NOMO-1 treated with dmso at 0.1 percent for 144 hours (cell line): ENCODE measurements around the gene KCNH1.
"Not testable (repeated sequence)": the region's sequence is repeated elsewhere in the genome, so short reads cannot be mapped to it uniquely, and the experiment has no call there.

Experiments
- DNase-seq: peaks from one replicate; lab custom pipeline; 2025; ENCODE audit not compliant: unreplicated experiment; lab: John Stamatoyannopoulos, UW

KCNH1 gene

GRCh38 chr1:211101481-211101880 is 32.5 kb downstream of the KCNH1 start:
- DNase-seq: no peak

- no peak for DNase-seq
These were observed 34.6 kb downstream of the KCNH1 start for GRCh38 chr1:211099393-211099792.

DNA sequence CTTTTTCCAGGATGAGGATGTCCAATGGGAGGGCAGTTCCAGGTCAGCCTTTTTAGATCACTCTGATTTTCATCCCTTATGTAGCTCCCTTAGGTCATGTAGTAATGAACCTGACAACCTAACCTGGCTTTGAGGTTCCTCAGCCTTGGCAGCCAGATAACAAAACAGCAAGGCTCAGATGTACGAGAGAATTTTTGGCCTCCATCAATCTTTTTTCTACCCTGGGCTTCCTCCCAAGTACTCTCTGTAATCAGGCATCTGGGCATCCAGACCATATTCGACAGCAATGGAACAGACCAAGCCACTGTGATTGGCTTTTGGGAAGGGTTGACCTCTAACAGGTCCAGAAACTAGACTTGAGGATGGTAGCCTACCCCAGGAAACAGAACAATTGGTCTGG is 38.6 kb downstream of the KCNH1 start:
- DNase-seq: no peak

DNA sequence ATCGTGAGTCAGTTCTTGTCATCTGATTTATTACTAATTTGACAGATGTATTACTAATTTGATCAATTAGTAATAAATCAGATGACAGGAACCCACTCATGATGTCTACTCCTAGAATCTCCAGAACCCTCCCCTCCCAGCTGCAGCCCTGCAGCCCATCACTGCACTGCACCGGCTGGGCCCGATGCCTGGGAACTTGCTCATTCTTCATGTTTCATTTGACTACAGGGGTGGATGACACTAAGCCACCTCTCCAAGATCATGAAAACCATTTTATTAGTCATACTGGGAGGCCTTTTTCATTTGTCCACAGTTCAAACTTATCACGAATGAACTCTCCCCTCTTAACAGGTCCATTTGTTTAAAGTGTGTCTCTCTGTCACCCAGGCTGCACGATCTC is 41.0 kb downstream of the KCNH1 start:
- DNase-seq: no peak

- no peak for DNase-seq
These were observed 42.1 kb downstream of the KCNH1 start for GRCh38 chr1:211091867-211092266.

DNA sequence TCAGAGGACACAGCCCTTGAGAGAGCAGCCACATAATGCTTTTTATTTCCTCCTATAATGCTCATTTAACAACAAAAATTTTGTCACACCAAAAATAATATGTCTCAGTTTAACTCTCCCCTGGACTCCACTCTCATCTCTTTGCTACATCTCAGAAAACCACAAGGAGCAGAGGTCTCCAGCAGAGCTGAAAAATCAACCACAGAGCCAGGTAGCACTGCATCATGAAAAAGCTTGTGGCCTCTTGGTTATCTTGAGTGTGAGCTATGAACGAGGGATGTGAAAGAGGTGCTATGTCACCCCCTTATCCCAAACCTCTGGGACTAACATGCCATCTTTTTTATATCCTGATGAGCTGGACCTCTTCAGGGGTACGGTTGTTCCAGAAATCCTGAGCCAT is 44.4 kb downstream of the KCNH1 start:
- DNase-seq: no peak

- DNase-seq: no peak
These were observed 45.8 kb downstream of the KCNH1 start for GRCh38 chr1:211088156-211088555.

DNA sequence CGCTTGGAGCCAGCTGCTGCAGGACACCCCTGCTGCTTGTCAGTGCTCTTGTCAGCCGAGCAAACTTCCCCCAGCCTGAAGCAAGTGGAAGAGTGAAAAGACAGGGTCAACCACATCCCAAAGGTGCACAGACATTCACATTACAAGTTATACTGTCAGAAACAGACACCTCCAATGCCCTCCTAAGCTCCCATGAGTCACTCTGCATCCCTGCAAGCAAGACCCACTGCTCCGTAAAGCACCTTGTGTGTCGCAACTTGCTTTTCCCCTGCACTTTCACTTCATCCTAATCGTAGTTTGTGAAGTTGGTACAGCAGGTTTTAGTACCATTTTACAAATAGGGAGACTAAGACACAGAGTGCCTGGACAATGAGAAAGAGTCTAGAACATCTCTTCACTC is 51.1 kb downstream of the KCNH1 start:
- DNase-seq: no peak

- not testable (repeated sequence) for DNase-seq
These were observed 52.5 kb downstream of the KCNH1 start for GRCh38 chr1:211081447-211081846.

- DNase-seq: no peak
These were observed 65.0 kb downstream of the KCNH1 start for GRCh38 chr1:211068976-211069375.

- DNase-seq: no peak
These were observed 67.1 kb downstream of the KCNH1 start for GRCh38 chr1:211066781-211067384.

DNA sequence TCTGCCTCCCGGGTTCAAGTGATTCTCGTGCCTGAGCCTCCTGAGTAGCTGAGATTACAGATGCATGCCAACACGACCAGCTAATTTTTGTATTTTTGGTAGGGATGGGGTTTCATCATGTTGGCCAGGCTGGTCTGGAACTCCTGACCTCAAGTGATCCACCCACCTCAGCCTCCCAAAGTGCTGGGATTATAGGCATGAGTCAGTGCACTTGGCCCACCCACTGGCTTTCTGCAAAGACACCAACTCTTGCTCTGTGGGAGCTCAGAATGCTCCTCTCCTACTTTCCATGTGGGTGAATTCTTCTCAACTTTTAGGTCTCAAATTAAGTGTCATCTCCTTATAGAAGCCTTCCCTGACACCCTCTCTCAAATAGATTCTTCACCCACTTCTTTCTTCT is 92.1 kb downstream of the KCNH1 start:
- DNase-seq: not testable (repeated sequence)

GRCh38 chr1:211037095-211037494 is 96.9 kb downstream of the KCNH1 start:
- DNase-seq: no peak

- DNase-seq: no peak
These were observed 97.4 kb downstream of the KCNH1 start for GRCh38 chr1:211036381-211037060.

GRCh38 chr1:211035821-211036380 is 98.0 kb downstream of the KCNH1 start:
- no peak for DNase-seq

GRCh38 chr1:211033921-211034525 is 99.9 kb downstream of the KCNH1 start:
- DNase-seq: no peak

GRCh38 chr1:211024901-211025300 is 109.0 kb downstream of the KCNH1 start:
- DNase-seq: no peak

GRCh38 chr1:211019266-211019665 is 114.7 kb downstream of the KCNH1 start:
- no peak for DNase-seq

GRCh38 chr1:211018690-211019089 is 115.3 kb downstream of the KCNH1 start:
- no peak for DNase-seq

DNA sequence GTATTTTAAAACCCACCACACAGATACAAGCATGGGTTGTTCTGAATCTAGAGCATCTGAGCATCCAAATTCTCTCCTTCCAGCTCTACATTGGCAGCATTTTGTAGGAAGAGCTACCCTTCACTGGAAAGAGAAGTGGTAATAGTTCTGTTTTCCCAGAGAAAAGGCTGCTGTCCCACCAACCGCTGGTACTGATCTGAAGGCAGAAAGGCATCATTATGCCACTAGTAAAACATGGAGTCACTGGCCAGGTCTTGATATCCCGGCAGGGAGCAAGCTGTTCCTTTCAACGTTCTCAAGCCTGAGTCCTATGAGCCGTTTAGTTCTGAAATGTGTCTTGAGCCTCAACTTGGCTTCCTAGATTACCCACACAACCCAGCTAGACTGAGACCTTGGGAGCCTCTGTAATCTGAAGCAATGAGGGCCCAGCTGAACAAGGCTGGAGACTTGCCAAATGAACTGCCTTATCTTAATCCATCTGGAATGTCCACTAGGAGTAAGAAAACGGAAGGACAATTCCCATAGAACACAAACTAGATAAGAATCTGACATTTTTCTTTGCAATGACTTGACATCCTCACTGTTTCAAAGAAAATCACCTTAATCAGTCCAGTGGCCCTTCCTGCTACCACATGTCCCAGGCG is 116.8 kb downstream of the KCNH1 start:
- DNase-seq: no peak

DNA sequence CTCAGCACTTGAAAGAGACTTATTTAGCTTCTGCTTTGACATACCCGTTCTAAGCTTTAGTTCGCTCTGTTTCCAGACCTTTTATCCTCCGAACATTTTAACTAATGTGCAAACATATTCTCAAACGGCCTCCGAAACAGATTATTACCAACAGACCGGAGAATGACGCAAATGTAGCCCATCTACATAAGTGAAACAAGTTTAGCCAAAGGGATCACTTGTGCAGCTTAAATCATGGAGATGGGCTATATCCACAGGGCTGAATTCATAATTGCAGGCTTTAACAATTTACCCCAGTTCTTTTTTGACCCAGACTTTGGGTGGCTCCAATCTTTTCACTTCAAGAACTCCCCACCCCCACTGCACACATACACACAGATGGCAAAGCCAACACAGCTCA is 119.7 kb downstream of the KCNH1 start:
- no peak for DNase-seq
